HG03432 (cell line): ENCODE data around the gene ZNF438.

Experiments
- ATAC-seq: cut with Tn5 transposase; IDR thresholded peaks from one replicate; pipeline ENCODE4 v1.9.1; 2021; ENCODE audit warnings: mild to moderate bottlenecking, moderate library complexity; ENCODE audit not compliant: unreplicated experiment

ZNF438 gene

DNA sequence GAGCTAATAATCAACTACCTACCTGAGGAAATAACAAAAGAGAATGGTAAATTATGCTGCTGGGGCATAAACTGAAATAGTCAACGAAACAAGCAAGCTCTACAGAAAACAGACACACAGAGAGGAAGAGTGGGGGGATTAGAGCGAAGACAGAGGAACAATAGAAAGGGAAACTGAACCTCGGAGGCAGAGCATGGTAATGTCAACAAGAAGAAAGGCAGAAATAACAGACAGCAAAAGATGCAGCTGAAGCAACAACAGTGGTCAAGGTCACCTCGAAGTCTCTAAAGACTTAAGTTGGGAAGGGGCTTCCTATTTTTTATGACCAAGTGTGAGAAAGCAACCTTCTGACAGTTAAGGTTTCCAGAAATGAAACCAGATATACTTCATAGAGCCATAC, 177.0 kb downstream of the ZNF438 start:
- no peak for ATAC-seq

DNA sequence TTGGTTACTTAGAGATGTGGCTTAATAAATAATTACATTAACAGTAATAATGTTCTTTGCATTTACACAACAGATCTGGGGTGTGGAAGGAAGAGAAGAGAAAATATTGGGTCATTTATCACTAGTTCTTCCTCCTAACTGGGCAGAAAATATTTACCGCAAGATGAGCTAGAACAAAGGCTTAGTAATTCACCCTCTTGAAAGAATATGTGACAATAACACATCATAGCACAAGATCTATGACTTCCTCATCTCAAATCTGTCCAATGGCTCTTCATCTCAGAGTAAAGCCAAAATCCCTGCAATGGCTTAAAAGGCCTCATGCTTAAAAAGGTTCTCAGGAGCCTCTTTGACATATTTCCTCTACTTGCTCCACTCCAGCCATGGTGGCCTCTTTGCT, 178.6 kb downstream of the ZNF438 start:
- ATAC-seq: no peak

DNA sequence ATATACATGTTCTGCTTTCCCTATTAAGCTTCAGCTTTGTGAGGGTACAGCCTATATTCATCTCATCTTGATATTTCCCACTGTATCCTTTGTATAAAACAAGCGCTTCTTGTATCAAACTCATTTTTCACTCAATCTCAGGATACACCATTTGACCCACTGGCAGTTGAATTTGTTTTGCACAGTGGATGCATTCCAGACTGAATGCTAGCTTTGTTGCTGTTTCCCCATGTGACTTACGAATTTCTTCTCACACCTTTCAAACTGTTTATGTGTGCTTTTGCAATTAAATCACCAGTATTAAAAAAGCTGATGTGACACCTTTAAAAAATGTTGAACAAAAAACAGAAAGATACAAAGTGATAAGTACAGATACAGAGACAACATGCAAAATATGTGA, 180.9 kb downstream of the ZNF438 start:
- ATAC-seq: no peak

DNA sequence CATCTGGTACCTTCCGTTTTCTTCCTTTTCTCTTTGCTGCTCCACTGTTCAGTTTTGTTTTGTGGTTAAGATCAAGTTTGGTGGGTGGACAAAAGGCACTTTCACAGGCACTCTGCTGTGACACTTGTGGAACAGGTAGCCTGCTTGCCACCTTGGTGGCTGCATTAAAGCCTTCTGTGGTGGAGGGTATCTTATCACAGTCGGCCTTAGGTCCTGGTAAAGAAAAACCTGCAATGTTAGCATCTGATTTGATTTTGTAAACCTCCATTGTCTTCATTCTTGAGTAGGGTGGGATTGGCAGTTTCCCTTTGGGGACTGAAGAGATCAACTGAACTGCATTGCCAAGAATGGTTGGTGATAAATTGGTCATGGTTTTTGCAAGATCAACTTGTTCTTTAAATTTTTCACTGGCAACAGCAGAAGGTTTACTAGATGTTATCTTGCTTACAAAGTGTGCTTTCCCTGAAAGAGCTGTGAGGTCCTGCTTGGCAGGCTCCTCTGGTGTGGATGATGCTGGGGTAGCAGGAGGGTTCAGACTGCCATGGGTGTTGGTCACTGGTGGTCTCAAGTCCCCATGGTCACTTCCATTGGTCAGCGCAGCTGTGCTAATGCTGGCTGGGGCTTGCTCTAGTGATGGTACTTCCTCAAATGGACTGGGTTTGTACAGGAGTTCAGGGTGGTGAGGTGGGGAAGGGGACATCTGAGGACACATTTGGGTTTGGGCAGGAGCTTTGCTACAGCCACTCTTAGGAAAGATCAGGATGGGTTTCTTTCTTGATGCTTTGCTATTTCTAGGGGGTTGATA, 182.2 kb downstream of the ZNF438 start:
- ATAC-seq: no peak

DNA sequence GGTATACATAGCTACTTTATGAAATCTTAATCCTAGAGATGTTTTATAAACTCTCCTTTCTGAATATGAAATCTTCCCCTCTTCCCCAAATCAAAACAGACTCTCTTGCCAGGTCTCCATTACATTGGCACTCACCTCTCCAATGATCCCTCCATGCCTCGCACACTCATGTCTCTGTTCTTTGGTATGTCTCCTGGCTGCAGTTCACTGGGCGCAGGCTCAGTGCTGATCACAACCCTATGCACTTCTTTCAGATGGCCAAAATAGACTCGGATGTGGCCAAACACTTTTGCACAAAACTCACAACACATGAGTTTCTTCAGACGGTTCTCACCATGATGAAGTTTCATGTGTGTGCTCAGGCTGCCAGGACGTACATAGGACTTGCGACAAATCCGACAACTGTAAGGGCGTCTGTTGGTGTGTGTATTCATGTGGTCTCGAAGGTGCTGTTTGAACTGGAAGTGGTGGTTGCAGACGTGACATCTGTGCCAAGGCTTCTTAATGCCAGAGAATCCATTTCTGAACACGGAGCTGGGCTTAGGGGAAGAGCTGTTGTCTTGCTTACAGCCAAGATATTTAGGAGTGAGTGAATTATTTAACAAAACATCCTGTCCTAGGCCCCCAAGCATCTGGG, 183.2 kb downstream of the ZNF438 start:
- no peak for ATAC-seq

DNA sequence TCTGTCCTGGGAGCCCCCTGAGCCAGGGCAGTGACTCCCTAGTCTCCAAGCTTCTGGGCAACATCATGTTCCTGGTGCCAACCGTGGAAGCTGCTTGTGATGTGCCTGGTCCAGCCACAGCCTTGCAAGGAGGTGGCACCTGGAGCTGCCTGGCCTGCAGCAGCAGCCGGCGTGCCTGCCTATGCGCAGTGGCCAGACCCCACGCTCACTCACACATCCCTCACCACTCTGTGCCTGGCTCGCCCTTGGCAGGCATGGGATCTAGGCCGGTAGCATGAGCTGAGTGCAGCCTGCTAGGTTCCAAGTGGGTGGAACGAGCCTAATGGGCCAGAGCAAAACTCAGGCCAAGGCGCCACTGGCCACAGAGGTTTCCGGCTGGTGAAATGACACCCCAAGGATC, 184.0 kb downstream of the ZNF438 start:
- ATAC-seq: no peak

DNA sequence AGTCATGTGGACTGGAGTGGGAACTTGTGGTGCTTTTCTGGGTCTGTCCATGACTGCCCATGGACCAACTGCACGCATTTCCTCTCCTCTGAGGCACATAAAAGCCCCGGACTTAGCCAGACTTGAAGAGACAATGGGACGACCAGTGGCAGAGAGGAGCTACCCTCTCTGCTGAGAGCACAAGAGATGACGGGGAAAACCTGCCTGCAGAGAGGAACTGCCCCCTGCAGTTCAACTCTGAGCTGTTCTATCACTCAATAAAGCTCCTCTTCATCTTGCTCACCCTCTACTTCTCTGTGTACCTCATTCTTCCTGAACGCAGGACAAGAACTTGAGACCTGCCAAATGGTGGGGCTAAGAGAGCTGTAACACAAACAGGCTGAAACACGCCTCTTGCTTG, 184.5 kb downstream of the ZNF438 start:
- no peak for ATAC-seq

DNA sequence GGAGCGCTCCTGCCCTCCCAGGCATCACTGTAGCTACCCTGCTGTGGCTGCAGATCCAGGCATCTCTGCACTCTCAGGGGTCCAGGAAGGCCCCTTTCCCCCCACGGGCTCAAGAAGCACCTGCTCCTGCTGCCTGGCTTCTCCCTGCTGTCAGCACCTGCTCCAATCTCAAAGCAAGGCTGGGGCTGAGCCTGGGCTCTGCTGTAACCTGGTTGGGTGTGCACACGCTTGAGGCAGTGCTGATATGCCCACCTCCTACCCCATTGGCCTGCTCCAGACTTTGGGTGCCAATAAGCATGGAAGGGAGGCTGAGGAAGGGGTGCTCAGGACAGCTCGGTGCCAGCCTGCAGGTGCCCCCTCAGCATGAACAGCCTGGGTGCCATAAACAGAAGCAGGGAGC, 185.0 kb downstream of the ZNF438 start:
- ATAC-seq: no peak

DNA sequence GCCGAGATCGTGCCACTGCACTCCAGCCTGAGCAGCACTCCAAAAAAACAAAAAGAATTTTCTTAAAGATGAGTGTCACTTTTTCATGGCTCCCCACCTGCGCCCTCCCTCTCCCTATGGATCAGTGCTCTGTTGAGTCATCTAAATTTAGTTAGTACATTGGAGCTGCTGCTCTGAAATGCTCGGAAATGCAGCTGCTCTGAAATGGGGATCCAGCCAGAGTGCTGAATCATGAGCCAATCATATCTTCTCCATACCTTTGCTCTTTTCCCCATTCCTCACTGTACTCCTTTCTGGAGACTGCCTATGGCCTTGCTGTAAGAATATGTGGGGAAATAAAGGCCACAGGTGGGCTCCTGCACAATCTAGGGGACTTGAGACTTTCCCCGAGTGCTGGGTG, 188.8 kb downstream of the ZNF438 start:
- ATAC-seq: no peak

DNA sequence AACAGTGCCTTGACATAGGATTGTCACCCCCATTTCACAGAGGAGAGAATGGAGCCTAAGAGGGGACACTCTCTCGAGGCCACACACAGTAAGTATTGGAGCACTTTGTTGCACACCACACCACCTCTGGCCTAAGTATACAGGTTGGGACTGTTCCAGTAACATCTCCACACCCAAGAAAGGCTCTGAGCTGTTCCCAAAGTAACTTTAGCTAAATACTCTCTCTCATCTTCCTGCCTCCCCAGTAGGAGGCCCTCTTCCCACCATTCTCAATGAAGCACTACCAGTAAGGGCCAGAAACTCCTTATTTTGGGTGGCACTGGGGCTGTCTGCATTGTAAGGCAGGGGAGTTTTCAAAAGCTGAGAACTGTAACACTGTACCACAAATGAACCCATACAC, 189.5 kb downstream of the ZNF438 start:
- ATAC-seq: no peak

DNA sequence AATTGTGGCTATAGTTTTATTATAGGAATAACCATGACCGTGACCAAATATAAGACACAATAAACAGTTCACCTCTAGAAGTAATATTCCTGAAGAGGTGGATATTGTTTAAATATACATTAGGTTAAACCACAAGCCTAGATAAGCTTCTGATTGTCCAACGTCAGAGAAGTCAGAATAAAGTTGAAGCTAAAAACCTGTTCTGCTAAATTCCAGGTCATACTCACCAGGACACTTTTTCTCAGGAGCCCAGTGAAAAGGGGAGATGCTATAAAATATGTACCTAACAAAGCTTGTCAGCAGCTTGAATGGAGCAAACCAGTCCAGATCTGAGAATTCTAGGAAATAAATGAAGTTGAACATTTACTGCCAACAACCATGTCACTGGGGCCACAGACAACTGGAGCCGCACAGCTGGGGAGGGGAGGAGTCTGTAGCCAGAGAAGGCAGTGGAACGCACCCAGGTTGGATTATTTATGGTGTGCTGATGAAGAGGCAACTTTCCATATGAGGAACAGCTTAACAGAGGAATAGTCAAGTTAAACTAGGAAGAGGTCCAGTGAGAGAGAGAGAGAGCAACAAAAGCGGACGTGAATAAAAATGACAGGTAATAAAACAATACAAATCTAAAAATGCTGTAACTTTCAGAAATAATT, 191.1 kb downstream of the ZNF438 start:
- no peak for ATAC-seq

DNA sequence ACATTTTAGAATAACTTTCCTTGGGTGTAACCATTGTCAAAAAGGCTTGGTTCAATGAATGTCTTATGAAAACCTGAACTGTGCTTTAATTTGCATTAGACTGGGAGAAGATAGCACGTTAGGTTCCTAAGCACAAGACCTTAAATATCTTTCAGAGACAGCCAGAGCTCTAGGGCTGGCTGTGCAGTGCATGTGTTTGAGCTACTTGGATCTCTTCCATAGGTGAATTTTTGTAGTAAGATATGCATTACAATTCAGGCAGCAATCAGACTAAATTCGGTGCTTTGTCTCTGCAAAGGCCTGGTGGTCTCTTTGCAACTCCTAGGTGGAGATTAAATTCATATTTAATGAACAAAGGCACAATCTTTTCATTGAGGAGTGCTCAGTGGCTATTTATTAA, 192.0 kb downstream of the ZNF438 start:
- ATAC-seq: no peak

DNA sequence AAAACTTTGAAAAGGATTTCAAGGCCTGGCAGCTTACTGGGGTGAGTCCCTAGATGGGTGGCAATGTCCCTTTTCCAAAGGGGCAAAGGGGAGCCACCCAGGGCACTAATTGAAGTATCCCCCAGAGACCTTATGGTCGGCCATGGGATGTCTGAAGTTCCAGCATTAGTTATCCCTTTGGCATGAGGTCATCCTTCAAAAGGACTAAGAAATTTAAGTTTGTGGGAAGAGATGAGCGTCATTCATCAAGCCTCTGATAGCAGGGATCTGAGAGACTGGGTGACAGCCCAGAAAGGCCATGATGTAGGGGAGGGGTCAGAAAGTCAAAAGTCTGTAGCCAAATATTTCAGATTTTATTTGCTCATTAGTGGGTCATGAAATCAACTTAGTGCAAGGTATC, 195.3 kb downstream of the ZNF438 start:
- ATAC-seq: no peak

DNA sequence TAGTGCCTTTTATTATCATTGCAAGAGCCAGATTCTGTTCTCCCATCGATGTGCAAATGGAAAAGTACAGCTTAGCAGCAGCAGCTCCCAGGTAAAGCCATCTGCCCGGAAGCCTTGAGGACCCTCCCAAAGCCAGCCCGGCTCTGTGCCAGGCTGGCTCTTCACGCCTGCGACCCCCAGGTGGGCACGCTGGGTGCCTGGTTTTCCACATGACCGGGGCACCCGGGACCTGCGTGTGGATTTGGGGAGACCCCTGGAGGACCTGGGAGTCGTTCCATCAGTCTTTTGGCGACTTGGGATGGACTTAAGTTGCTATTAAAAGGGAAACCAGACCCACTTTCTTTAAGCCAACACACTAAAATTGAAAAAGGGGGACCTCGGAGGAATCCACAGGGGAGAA, 196.5 kb downstream of the ZNF438 start:
- no peak for ATAC-seq

DNA sequence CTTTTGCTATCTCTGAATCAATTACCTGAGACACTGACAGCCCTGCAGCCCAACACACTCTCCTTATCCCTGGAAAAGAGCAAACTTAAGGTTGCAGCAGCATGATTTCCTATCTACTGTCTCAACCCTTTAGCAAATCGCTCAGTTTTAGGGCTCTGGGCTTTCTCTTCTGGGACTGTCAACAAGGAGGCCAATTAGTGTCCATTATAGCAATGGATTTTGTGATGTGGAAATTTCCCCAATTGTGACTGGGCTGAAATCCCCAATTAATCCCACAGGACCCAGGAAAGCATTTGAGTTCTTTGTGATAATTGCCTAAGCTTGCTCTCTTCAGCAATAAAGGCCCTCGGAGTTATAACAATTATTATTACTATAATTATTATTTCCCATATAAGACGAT, 197.0 kb downstream of the ZNF438 start:
- ATAC-seq: no peak

DNA sequence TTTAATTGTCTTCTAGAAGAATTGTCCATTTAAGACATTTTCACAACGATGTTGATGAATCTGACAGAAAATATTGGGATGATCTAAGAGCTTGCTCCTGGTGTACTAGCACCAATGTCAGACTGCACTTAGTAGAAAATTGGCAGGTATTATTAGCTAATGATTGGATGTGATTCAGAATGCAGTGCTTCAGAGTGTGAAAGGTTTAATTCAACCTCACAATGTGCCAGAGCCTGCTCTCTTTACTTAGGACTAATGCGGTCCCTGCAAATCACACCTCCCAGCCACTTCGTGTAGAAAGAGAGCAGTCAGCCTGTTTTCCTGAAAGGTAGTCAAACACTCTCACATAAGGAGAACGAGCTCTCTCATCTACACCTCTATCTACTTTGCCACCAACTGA, 197.5 kb downstream of the ZNF438 start:
- no peak for ATAC-seq

DNA sequence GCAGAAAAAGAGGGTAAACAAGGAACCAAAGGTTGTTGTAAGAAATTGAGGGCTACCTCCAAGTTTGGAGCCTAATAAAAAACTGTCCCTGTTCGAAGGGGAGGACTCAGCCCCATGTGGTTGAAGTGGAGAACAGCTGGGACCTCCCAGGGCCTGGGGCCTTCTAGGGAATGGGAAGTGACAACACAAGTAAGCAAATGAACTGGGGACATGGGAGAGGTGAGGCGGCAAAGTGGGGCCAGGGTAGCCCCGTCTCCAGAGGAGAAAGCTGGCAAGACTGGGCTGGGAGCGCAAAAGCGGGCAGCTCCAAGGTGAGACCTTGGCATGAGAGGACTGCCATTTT, 198.1 kb downstream of the ZNF438 start:
- ATAC-seq: no peak

DNA sequence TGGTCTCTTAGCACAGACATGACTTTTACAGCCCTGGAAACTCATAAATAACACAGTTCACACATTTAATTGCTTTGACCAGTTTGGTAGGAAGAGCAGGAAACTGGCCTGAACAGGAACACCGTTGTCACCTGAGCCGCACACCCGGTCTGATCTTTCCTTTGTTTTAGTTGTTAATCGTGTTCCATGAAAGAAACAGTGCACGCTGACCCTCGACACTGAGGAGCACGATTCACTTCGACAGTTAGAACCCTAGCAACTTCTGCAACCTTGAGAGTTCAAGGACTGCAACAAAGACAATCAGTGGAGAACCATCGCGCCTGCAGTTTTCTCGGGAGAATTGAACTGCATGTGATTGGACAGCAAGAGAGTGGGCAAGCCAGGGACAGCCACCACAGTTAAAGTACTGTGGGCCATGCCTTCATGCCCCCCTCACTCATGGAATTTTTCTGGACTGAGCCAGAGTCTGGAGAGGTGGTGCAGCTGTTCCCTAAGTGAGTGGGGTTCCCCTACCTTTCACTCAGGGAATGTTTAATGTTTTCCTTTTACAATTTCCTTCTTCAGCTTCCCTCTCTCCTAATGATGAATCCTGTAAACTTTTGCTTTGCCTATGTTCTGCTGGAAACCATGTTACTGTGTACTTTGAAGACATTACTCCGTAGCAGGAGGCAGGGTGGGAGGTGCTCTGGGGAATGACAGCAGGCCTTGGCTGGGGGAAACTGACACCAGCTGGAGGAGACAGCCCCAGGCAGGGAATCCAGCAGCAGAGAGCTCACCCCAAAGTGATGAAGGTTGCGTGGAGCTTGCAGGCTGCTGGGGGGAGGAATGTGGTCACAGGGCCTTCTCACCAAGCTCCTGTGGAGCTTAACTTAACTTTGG, 198.7 kb downstream of the ZNF438 start:
- no peak for ATAC-seq

DNA sequence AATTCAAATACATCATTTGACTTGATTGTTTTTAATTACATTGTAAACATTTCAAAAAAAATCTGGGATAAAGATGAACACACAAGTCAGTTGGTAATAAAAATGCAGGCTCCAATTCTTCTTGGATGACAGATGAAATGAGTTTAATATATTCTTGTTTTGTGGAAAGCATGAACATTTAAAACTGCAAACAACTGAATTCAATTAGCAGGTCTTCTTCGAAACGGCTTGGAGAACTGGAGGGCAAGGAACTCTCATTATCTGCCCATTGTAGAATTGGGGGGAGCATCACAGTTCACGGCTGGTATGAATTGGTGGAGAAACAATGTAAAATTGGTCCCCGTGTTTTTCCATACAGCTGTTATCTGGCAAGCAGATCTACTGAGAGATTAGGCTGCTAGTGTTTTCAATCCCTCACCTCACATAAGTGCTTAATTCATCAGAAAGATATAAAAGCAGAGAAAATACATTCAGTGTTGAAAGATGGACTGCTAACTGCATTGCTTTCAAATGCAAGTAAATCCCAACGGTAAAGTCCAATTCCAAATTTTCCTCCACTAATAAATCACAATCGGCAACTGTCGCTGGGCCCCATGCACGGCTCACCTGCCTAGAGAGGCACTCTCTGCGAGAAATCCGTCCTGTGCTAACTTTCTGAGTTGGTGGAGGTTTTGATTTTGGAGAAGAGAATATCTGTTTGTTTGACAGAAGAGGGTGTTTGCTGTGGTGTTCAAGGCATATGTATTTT, 199.5 kb downstream of the ZNF438 start:
- no peak for ATAC-seq

DNA sequence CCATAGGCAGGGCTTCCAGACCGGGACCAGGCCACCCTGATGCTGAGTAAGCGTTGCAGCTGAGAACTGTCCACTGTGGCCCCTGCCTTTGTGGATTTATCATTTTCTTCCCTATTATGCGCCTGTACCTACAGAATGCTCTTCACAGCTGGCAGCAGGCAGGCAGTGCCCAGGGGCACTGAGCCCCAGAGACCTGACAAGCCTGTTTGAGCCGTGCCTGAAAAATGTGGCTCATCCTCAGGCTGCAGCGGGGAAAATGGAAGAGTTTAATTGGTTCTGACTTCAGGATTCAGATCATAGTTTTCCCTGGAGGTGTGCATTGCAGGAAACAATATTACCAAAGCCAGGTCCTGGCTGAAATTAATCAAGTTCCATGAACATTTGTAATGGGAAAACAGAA, 200.2 kb downstream of the ZNF438 start:
- ATAC-seq: no peak
